OCI-M2 (cell line): Measurements from ENCODE around the gene DST.

ENCODE experiments used
- DNase-seq: peaks from one replicate; lab custom pipeline; 2025; ENCODE audit not compliant: unreplicated experiment; lab: John Stamatoyannopoulos, UW

The DST gene

GRCh38 chr6:56624728-56625069 lies 18.0 kb downstream of the DST start:
- DNase-seq: no peak

- DNase-seq: no peak
Observed at GRCh38 chr6:56624046-56624727, 18.5 kb downstream of the DST start.

- no peak for DNase-seq
Observed at GRCh38 chr6:56620229-56620868, 22.3 kb downstream of the DST start.

- DNase-seq: no peak
Observed at GRCh38 chr6:56618050-56618449, 24.6 kb downstream of the DST start.

GRCh38 chr6:56616967-56617366 lies 25.7 kb downstream of the DST start:
- DNase-seq: no peak

GRCh38 chr6:56613247-56613851 lies 29.3 kb downstream of the DST start:
- no peak for DNase-seq

GRCh38 chr6:56608332-56608731 lies 34.4 kb downstream of the DST start:
- DNase-seq: no peak

GRCh38 chr6:56607111-56607752 lies 35.5 kb downstream of the DST start:
- DNase-seq: no peak

GRCh38 chr6:56605435-56605834 lies 37.3 kb downstream of the DST start:
- DNase-seq: no peak

GRCh38 chr6:56604186-56604585 lies 38.5 kb downstream of the DST start:
- DNase-seq: no peak

- no peak for DNase-seq
Observed at GRCh38 chr6:56601390-56601789, 41.3 kb downstream of the DST start.

- peak; percentile 47 for DNase-seq
Observed at GRCh38 chr6:56595490-56596122, 47.1 kb downstream of the DST start.

- no peak for DNase-seq
Observed at GRCh38 chr6:56594699-56595098, 48.0 kb downstream of the DST start.

GRCh38 chr6:56593801-56594318 lies 48.8 kb downstream of the DST start:
- no peak for DNase-seq

- no peak for DNase-seq
Observed at GRCh38 chr6:56582236-56582635, 60.5 kb downstream of the DST start.

GRCh38 chr6:56581296-56581925 lies 61.3 kb downstream of the DST start:
- no peak for DNase-seq

- DNase-seq: no peak
Observed at GRCh38 chr6:56580271-56580670, 62.4 kb downstream of the DST start.

- no peak for DNase-seq
Observed at GRCh38 chr6:56579155-56579851, 63.4 kb downstream of the DST start.

- DNase-seq: no peak
Observed at GRCh38 chr6:56575736-56576135, 67.0 kb downstream of the DST start.

- no peak for DNase-seq
Observed at GRCh38 chr6:56574292-56574691, 68.4 kb downstream of the DST start.
